Retina (tissue), 1 donor: ENCODE results near the gene LAMA1.

Source experiments
- DNase-seq: peaks from one replicate; pipeline ENCODE4 v3.0.0-alpha.2; 2016

Gene LAMA1

DNA sequence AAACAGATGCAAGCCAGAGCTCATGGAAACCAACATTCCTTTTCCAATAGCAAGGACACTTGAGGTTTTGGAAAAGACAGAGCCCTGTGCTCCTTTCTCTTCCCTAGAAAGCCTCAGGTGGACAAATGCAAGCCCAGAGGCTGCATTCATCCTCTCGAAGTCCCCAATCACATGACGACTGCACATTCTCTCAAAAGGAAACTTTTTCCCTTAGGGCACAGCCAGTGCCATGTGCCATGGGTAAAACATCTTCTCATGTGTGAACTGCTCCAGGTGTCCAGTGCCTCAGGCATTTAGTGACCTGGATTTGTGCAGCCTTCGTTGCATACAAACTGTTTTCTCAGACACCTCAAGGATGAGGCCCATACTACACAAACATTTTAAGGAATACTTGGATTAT lies 140.7 kb downstream of the LAMA1 start:
- DNase-seq: no peak

DNA sequence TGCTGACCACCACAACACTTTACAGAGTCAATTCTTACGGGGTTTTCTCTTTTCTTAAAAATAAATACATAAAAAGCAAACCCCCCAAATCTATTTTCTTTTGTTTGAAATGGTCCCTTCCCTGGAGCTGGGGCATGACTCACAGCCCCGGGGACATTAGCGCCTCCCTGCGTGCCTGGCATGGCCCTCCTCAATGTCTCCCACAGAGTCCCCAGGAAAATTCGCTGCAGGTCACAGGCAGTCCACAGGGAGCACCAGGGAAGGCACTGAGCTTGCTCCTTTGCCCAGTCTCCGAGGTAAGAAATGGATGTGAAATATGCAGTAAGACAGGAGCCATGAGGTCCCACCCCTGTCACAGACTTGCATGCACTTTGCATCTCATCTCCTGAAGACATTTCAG lies 142.5 kb downstream of the LAMA1 start:
- DNase-seq: no peak

GRCh38 chr18:6971823-6972478 lies 145.6 kb downstream of the LAMA1 start:
- DNase-seq: no peak

DNA sequence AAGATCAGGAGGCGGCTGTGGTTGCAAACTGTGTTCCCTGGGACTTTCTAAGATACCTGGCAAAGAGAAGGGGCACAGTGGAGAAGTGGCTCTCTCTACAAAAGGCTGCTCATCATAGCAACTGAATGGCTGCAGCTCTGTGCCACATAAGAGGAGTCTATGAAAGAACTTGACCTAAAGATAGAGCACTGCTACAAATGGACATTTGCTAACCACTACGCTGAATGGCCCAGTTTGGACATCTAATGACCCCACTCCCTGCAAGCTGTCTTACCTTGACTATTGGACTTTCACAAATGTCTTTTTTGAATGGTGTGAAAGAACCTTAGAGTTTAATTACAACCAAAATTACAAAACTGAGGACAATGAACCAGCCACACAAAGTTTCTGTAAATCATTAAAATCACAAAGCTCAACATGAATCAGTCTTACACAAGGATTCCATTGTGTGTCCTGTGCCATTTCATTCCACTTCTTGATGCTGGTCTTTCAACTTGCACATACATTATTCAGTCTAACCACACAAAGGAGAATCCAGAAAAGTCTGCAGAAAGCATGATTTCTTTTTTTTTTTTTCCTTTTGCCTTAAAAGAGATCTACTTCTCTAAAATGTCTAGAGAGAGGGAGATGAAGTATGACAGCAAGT lies 154.0 kb downstream of the LAMA1 start:
- no peak for DNase-seq

GRCh38 chr18:6962571-6963451 lies 154.8 kb downstream of the LAMA1 start:
- DNase-seq: no peak

GRCh38 chr18:6961331-6961730 lies 156.3 kb downstream of the LAMA1 start:
- DNase-seq: no peak

GRCh38 chr18:6960656-6961055 lies 156.9 kb downstream of the LAMA1 start:
- DNase-seq: no peak

- no peak for DNase-seq
These were observed 157.5 kb downstream of the LAMA1 start for GRCh38 chr18:6960124-6960523.

- no peak for DNase-seq
These were observed 158.5 kb downstream of the LAMA1 start for GRCh38 chr18:6959110-6959509.

- no peak for DNase-seq
These were observed 160.6 kb downstream of the LAMA1 start for GRCh38 chr18:6956999-6957398.

- DNase-seq: no peak
These were observed 161.1 kb downstream of the LAMA1 start for GRCh38 chr18:6956495-6956894.

DNA sequence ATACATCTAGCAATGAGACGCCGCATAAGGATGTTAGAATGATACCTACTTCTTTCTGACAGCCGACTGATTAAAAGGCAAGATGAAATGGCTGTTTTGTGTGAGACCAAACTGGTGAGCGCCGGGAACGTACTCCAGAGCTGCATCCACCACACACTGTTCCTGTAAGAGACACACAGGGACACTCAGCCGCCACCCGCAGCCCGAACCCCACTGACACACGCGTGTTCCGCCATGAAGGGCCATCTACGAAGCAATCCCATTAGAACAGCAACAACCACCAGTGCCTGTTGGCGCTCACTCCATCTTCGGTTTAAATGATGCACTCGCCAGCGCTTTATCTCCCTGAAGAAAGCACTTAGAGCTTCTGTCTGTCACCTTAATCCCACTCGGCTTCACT lies 162.3 kb downstream of the LAMA1 start:
- no peak for DNase-seq

GRCh38 chr18:6954501-6954900 lies 163.1 kb downstream of the LAMA1 start:
- DNase-seq: no peak

GRCh38 chr18:6951336-6952090 lies 166.1 kb downstream of the LAMA1 start:
- no peak for DNase-seq

- no peak for DNase-seq
These were observed 167.0 kb downstream of the LAMA1 start for GRCh38 chr18:6950641-6951040.

DNA sequence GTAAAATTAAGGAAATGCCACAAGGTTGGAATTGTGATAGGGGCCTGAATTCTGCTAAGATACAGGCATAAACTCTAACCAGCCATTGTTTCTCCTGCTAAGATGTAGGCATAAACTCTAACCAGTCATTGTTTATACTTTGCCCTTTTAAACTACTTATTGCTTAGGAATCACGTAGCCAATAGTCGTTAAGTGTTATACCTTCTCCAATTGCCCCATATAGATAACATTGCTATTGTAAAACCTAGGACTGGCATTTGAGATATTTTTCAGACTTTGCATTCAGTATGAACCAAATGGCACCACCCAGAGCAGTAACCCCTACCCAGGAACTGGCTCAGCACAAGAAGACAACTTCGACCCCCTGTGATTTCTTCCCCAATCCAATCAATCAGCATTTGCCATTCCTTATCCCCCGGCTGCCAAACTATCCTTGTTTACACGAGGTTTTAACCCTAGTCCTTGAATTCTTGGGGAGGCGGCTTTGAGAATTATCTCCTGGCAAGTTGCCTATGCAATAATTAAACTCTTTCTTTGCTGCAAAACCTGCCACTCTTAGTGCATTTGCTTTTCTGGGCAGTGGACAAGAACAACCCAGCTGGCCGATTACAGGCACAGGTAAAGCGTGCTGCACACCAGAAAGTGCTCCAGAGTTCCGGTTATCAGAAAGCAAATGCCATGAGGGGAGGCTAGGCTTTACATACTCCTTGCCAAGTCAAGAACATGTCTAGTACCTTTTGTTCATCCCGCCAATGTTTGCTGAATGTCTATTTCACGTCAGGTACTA lies 167.6 kb downstream of the LAMA1 start:
- DNase-seq: no peak

DNA sequence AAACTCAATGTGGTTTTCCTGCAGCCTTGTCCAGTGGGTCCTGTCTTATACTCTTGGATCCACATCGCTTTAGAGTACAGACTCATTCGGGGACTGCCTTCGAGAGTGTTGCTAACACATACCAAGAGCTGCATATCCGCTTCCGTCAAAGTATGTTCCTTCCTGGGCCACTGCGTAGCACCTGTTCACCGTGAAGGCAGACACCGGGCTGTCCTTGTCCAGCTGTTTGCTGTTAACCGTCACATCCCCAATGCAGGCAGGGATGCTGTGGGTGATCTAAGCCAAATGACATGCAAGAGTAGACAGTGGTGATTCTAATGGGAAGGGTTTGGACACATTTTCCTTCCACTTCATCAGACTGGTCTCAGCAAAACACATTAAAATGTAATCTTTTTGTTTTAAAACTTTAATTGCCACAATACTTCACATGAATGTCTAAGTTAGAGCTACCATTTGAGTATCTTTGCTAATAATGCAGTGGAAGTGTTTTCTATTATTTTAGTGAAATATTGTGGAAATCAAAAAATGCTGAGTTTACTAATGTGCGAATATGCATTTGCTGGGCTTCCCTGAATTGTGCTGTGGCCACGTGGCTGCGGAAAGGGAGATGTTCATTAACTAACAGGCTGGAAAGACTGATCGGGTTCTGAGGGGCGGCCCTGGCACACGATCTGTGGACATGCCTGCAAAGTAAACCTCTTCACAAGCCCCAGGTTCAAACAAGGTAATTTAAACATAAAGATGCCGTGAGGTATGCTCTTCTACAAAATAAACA lies 169.1 kb downstream of the LAMA1 start:
- DNase-seq: no peak

GRCh38 chr18:6947338-6948030 lies 170.1 kb downstream of the LAMA1 start:
- DNase-seq: no peak

GRCh38 chr18:6943143-6943542 lies 174.5 kb downstream of the LAMA1 start:
- DNase-seq: no peak

DNA sequence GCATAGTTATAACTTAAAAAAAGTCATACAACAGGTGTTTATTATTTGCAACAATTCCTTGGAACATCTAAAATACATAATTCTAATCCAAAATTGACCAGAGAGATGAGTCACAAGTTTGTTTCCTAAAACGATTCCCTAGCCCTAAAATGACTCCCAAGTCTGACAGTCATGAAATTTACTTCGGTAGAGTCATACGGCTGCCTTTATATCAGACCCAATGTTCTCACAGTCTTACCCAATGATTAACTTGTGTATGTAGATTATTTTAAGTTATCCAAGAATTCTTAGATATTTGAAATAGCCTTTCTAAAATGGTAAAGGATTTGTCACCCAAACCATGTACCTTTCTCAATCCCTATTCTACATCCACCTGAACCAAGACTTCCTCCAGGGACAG lies 174.9 kb downstream of the LAMA1 start:
- no peak for DNase-seq

GRCh38 chr18:6941996-6942395 lies 175.6 kb downstream of the LAMA1 start:
- no peak for DNase-seq
